Pancreas (tissue), 10 donors: ENCODE data around the gene TIMM10B. TPM values are rescaled to one million over a fixed set of nuclear protein-coding genes. Genes with fewer than 3 reads are reported as not detected.

Experiments used
- ATAC-seq, 4 donors: fragments of 200-7000 bp; cut with Tn5 transposase; one replicate each; pipeline versions ENCODE4 v1.8.0 to v1.9.1; 2020; ENCODE audit warnings: mild to moderate bottlenecking in 4 of 4, moderate library complexity in 4 of 4
- DNase-seq, 6 donors: peaks; one replicate each; pipeline ENCODE4 v3.0.0-alpha.2; 2020
- FAIRE-seq: peaks from 2 replicates; lab custom pipeline; 2012; peaks lifted over from hg19 to GRCh38; lab: Jason Lieb, UNC
- H3K27ac ChIP-seq, 4 donors: fragments of 200-600 bp; sonication (generic); 1 replicate in 3 of 4; 2 replicates in 1 of 4; pipeline versions ENCODE4 v1.5.0 to v1.8.0; 2020
- H3K27me3 ChIP-seq, 4 donors: fragments of 200-600 bp; one replicate each; pipeline ENCODE4 v1.8.0; 2021
- H3K36me3 ChIP-seq, 3 donors: fragments of 200-600 bp; sonication (generic) in 1 of 3; one replicate each; pipeline versions ENCODE4 v1.5.0 to v1.8.0; 2020 to 2021
- H3K4me1 ChIP-seq, 3 donors: fragments of 200-600 bp; one replicate each; pipeline ENCODE4 v1.8.0; 2021
- H3K4me3 ChIP-seq, 4 donors: fragments of 200-600 bp; sonication (generic) in 2 of 4; one replicate each; pipeline versions ENCODE4 v1.5.0 to v1.8.0; 2020 to 2021
- H3K9me3 ChIP-seq, 4 donors: fragments of 200-600 bp; one replicate each; pipeline ENCODE4 v1.8.0; 2021
- WGBS, 2 donors: extraction: QIAGEN DNeasy Blood & Tissue Kit; methylation state at CpG; one replicate each; pipeline ENCODE4 v1.1.7; 2013; 5-methylcytosine and 5-hydroxymethylcytosine counted together
- intact Hi-C, 3 donors: fragments of 100-400 bp; cut with DNase I; formaldehyde crosslinking; loops; one replicate each; pipeline versions ENCODE4 v1.11.1 to v1.14.2; 2022
- polyA plus RNA-seq, 2 donors: library from polyadenylated mRNA; stranded (reverse); fragments of 200-250 nt; gene quantifications; one replicate each; pipeline ENCODE4 v1.2.3, GENCODE V29; 2013
- total RNA-seq, 6 donors: library from RNA; stranded (reverse); fragmentation: NEBNext Ultra II Directional in 4 of 6; extraction: Animal tissue kit (Norgen Biotek cat#: 25700) in 4 of 6; gene quantifications; one replicate each; pipeline versions ENCODE4 v1.2.1 to v1.2.4, GENCODE V29; 2021 to 2023
- TF ChIP-seq, protein P1 (sequence below), 4 donors: fragments of 200-600 bp; sonication (generic) in 3 of 4; IDR thresholded peaks; one replicate each; pipeline versions ENCODE4 v1.5.0 to v1.8.0; 2021; ENCODE audit warnings: antibody characterized with exemption in 4 of 4
- donor health status: healthy with polysubstance abuse.
- donor health status: DM: no; HTN: no; CAD: no; lungs with moderate emphysema.
- donor health status: DM: no; HTN: no; CAD: no.
- donor health status: control.
- donor health status: control.
- donor health status: Bipolar disorder and iron deficiency.
- donor health status: DM: yes; HTN: yes; CAD: no.
- donor health status: DM: no; HTN: no; CAD: no.
- donor health status: DM: no; HTN: no; CAD: no.
- donor health status: DM: yes; HTN: yes; CAD: no.

TIMM10B gene
- total and polyA plus RNA-seq, 8 donors: 8.2 to 20.9 (median 16.1) TPM

DNA sequence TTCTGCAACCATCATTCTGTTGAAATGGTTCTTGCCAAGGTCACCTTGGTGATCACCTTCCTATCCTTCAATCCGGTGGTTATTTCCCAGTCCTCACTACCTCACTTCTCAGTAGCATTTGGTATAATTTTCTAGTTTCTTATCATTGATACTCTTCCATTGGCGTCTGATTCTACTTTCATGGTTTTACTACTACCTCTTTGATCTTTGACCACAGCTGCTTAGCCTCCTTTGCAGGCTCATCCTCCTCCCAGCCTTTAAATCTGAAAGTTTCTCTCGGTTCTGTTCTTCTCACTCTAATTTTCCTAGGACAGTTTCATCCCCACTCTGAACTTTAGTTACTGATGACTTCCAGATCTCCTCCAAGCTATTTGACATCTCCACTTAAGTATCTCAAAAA is 5.0 kb downstream of the TIMM10B start:
- TF ChIP-seq, protein P1, sequence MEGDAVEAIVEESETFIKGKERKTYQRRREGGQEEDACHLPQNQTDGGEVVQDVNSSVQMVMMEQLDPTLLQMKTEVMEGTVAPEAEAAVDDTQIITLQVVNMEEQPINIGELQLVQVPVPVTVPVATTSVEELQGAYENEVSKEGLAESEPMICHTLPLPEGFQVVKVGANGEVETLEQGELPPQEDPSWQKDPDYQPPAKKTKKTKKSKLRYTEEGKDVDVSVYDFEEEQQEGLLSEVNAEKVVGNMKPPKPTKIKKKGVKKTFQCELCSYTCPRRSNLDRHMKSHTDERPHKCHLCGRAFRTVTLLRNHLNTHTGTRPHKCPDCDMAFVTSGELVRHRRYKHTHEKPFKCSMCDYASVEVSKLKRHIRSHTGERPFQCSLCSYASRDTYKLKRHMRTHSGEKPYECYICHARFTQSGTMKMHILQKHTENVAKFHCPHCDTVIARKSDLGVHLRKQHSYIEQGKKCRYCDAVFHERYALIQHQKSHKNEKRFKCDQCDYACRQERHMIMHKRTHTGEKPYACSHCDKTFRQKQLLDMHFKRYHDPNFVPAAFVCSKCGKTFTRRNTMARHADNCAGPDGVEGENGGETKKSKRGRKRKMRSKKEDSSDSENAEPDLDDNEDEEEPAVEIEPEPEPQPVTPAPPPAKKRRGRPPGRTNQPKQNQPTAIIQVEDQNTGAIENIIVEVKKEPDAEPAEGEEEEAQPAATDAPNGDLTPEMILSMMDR (IDR thresholded peaks at IDR 0.05): no peak
- no peak overlapping the region for H3K27ac ChIP-seq
- FAIRE-seq: no peak
- intact Hi-C loops: no loop called here
- 78 to 91% methylated on average over 3 of the region's 3 CpGs for WGBS, 2 donors
- DNase-seq: no peak
- H3K4me3 ChIP-seq: no peak overlapping the region
- peaks cover 7 to 14% (median 9%) of the 10 kb centered on the region in 3 donors for H3K4me1 ChIP-seq
- H3K9me3 ChIP-seq: no peaks in the 10 kb centered on the region
- peaks cover 0 to 8% (median 5%) of the 10 kb centered on the region in 3 donors for H3K36me3 ChIP-seq
- no peaks in the 10 kb centered on the region for H3K27me3 ChIP-seq
- ATAC-seq: no peak

DNA sequence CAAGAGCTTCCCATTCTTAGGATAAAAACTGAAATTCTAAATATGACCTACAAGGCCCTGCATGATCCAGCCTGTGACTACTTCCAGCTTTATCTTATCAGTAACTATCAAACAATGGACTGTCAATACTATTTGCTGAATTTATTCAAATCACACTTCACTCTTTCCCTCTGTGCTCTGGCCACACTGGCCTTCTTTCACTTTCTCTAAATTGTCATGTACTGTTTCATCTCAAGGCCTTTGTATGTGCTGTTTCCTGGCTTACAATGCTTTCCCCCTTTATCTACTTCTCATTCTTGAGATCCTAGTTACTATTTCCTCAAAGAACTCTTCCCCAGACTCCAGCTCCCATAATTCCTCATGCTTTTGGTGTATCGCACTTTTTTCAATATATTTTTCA is 5.6 kb downstream of the TIMM10B start:
- Histone ChIP-seq H3K27ac (no peak overlapping the region), H3K4me3 (no peak overlapping the region), H3K27me3 (no peaks in the 10 kb centered on the region), H3K4me1 (peaks cover 6 to 12% (median 9%) of the 10 kb centered on the region in 3 donors), H3K36me3 (peaks cover 0 to 8% (median 5%) of the 10 kb centered on the region in 3 donors), H3K9me3 (no peaks in the 10 kb centered on the region)
- DNase-seq (no peak), FAIRE-seq (no peak), ATAC-seq (no peak)
- TF ChIP-seq, protein P1 (IDR thresholded peaks at IDR 0.05): no peak
- intact Hi-C loops: no loop called here
- 90 to 98% methylated on average over 1 of the region's 1 CpG for WGBS, 2 donors

DNA sequence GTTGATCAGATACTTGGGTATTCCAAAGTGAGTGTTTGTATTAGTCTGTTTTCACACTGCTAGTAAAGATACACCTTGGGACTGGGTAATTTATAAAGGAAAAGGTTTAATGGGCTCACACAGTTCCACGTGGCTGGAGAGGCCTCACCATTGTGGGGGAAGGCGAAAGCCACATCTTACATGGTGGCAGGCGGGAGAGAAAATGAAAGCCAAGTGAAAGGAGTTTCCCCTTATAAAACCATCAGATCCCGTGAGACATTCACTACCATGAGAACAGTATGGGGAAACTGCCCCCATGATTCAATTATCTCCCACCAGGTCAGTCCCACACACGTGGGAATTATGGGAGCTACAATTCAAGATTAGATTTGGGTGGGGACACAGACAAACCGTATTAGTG is 7.0 kb downstream of the TIMM10B start:
- no peak for FAIRE-seq
- H3K4me3 ChIP-seq: no peak overlapping the region
- H3K9me3 ChIP-seq: no peaks in the 10 kb centered on the region
- TF ChIP-seq, protein P1 (IDR thresholded peaks at IDR 0.05): no peak
- no peaks in the 10 kb centered on the region for H3K4me1 ChIP-seq
- no peak overlapping the region for H3K27ac ChIP-seq
- H3K27me3 ChIP-seq: no peaks in the 10 kb centered on the region
- intact Hi-C loops: no loop called here
- no peak for DNase-seq
- 90 to 95% methylated on average over 6 of the region's 6 CpGs for WGBS, 2 donors
- H3K36me3 ChIP-seq: peaks cover 0 to 5% (median 5%) of the 10 kb centered on the region in 3 donors
- ATAC-seq: no peak

DNA sequence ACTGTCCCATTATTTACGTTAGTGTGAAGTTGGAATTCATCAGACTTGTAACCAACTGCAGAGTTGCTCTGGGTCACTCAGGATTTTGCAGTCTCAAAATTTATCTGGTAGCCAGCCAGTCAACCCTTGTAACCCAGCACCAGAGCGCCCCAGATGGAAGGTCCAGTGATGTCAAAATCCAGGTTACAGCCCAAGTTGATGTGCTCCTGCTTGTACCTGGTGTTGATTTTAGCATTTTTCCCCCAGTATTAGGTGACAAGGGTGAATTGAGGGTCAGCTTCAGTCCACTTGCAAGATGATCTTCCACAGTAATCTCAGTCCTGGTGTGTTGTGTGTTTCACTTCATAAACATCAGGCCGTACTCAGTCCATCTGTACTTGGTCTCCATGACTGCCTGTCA is 7.5 kb downstream of the TIMM10B start:
- Histone ChIP-seq H3K4me3 (no peak overlapping the region), H3K36me3 (peaks cover 0 to 10% (median 0%) of the 10 kb centered on the region in 3 donors), H3K4me1 (no peaks in the 10 kb centered on the region), H3K9me3 (no peaks in the 10 kb centered on the region), H3K27ac (no peak overlapping the region), H3K27me3 (no peaks in the 10 kb centered on the region)
- DNase-seq (no peak), ATAC-seq (no peak), FAIRE-seq (no peak)
- WGBS, 2 donors: 92 to 97% methylated on average over 3 of the region's 3 CpGs
- intact Hi-C loops: no loop called here
- TF ChIP-seq, protein P1 (IDR thresholded peaks at IDR 0.05): no peak

DNA sequence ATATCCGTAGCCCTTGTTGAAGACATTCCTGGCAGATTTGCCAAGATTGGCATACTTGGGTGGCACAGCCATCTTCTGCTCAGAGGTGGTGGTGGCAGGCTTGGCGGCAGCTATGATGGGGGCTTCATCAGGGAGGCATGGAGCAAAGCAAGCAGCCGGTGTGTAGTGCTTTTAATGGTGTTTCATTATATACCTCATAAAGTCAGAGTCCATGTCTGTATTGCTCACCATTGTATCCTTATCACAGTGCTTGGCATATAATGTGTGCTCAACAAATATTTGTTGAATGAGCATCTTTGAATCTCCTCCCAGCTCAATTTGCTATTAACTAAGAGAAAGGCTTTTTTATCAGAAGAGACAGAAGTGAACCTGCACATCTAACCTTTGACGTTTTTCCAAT is 8.0 kb downstream of the TIMM10B start:
- H3K27me3 ChIP-seq: no peaks in the 10 kb centered on the region
- no peak for FAIRE-seq
- H3K36me3 ChIP-seq: peaks cover 0 to 10% (median 0%) of the 10 kb centered on the region in 3 donors
- TF ChIP-seq, protein P1 (IDR thresholded peaks at IDR 0.05): no peak
- no peak overlapping the region for H3K27ac ChIP-seq
- 60 to 61% methylated on average over 4 of the region's 4 CpGs for WGBS, 2 donors
- intact Hi-C loops: no loop called here
- H3K4me3 ChIP-seq: no peak overlapping the region
- H3K4me1 ChIP-seq: no peaks in the 10 kb centered on the region
- no peaks in the 10 kb centered on the region for H3K9me3 ChIP-seq
- peak in 1 of 4 donors; percentile 35 for ATAC-seq
- DNase-seq: no peak
